HT1080 (cell line): ENCODE data around the gene SCAMP1. TPM values are rescaled to one million over a fixed set of nuclear protein-coding genes. Genes with fewer than 3 reads are reported as not detected.

Experiments
- DNase-seq: peaks from one replicate; pipeline ENCODE4 v3.0.0-alpha.2; 2015; ENCODE audit warnings: low read depth
- small RNA-seq: library from RNA; depleted of rRNA; stranded (forward); fragments of <200 nt; gene quantifications from one replicate; pipeline ENCODE3, GENCODE V24; 2014
- total RNA-seq: library from RNA; depleted of rRNA; stranded (reverse); fragments of >200 nt; shearing (Covaris generic); gene quantifications from 2 replicates; pipeline ENCODE4 v1.2.3, GENCODE V29; 2014; rRNA removed

SCAMP1 gene
- total RNA-seq, 1 experiment from 2014 or later = 29.6 TPM

DNA sequence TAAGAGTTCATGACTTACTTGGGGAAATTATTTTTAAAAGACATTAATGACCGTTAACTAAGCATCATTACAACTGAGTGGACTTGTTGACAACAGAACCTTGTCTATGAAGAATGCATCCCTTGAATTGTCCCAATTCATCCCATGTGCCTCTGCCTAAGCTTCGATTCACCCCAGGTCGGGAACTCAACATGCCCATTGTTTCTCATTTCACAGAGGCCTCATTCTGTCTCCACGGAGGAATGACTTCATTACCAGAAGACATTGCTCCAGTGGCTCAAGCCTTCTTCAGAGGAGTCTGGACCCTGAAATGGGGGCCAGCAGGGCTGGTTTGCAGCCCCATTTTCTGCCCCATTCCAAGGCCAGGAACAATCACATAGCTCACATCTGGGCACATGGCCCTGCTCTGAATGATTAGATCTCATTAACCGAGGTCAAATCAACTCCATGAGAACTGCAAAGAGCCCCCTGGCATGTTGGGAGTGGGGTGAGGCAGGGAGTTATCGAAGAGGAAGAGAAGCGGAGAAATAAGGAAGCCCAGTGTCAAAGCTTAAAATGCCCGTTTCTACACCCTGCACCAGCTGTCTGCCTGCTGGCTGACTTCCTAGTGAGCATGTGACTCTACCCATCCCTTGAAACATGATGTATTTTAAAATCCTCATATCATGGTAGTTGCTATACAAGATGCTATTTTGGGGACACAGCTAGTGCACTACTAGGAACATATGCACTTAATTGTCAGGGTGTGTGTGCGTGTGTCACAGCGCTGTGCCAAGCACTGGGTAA, 150.9 kb downstream of the SCAMP1 start:
- no peak for DNase-seq

DNA sequence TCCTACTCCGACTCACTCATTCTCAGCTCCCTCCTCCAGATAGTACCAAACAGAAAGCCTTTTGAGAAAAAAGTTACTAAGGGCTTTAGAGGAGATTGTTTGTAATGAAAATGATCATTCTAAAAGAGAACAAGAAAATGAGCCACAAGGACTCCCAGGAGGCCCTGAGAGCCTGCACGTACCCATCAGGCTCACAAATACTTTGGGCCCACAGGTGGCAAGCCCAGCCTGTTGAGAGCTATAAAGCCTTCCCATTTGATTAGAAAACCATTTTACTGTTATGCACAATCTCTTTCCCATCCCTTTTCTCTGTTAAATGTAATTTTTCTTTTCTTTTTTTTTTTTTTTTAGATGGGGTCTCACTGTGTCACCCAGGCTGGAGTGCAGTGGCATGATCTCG, 152.0 kb downstream of the SCAMP1 start:
- DNase-seq = no peak

DNA sequence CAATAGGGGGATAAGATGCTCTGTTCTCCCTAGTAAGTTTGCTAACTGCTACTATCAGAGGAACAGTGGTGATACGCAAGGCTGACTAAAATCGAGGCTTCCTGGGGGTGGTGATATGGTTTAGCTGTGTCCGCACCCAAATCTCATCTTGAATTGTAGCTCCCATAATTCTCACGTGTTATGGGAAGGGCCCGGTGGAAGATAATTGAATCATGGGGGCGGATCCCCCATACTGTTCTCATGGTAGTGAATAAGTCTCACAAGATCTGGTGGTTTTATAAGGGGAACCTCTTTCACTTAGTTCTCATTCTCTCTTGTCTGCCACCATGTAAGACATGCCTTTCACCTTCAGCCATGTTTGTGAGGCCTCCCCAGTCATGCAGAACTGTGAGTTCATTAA, 153.0 kb downstream of the SCAMP1 start:
- no peak for DNase-seq

DNA sequence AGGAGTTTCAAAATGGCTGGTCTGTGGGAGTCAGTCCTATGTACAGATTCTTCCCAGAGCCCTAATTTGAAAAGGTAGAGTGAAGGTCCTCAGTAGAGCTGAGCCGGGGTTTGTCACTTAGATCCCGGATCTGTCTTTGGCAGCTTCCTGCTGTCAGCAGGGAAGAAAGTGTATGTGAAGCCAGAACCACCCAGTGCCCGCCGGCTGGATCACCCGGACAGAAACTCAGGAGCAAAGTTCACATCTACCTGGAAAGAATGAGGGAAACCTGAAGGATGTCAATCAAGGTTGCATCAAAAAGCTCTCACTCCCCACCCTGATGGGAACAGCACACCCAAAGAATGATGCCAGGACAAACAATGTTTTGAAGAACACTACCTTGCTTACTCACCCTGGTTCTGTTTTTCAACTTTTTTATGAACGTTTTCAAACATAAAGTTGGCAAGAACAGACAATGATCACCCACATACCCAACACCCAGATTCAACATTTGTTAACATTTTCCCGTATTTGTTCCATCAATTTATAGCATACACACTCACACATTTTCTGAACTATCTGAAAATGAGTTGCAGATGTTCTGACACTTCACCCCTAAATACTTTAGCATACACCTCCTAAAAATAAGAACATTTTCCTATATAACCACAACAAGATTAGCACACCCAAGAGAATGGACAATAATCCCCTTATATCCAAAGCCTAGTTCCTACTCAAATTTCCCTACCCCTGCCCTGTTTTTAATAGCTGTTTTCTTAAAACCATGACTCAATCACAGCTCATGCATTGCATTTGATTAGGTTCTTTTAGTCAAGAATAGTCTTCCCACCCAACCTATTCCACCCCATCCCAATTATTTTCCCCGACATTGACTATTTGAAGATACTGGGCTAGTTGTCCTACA, 154.3 kb downstream of the SCAMP1 start:
- DNase-seq = peak; percentile 57

DNA sequence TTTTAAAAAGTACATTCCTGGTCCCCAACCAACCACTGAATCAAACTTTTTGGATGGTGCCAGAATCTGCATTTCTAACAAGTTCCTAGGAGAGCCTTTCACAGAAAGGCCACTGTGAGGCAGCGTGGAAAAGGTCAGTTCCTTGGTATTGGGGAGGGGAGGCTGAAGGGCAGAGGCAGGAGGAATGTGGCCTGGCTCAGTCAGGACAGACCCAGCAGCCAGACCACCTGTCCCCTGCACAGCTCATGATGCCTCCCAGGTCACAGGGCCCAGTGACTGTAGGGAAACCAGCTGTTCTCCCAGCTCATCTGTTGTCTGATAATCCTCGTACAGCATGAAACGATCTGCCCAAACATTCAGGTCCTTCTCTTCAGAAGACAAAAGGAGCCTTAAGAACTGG, 155.3 kb downstream of the SCAMP1 start:
- no peak for DNase-seq

DNA sequence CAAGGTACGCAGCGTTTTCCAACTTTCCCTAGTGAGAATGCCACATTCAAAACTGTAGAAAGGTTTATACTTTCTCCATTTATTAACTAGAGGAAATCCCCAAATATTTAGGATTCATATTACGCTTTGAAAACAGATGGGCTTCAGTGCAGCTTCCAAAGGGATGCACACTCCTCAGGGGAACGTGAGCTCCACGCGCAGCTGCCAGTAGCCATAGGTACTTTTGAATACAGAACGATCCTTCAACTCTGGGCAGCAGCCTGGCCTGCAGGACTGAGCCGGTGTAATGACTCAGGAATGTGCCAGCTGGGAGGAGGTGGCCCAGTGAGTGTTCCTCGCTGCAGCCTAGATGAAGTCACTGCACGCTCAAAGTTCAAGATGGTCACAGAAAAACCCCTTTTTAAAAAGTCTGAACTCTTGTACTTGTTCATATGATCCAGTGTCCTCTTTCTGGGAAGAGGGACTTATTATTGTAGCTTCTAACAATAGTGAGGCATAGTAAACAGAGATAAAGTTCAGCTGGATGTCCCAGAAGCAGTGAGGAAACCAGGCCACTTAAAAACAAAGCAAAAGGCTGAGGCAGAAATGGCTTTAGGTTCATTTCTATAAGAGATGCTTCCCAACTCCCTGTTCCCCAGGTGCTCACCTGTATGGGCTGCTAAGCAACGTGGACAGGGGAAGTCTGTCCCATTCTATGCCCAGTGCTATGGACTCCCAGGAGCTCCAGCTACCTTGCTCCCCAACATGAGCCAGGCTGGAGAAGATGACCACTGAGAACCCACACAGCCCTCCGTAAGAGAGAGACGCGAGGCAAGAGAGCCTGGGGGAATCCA, 158.2 kb downstream of the SCAMP1 start:
- DNase-seq = peak; percentile 83

DNA sequence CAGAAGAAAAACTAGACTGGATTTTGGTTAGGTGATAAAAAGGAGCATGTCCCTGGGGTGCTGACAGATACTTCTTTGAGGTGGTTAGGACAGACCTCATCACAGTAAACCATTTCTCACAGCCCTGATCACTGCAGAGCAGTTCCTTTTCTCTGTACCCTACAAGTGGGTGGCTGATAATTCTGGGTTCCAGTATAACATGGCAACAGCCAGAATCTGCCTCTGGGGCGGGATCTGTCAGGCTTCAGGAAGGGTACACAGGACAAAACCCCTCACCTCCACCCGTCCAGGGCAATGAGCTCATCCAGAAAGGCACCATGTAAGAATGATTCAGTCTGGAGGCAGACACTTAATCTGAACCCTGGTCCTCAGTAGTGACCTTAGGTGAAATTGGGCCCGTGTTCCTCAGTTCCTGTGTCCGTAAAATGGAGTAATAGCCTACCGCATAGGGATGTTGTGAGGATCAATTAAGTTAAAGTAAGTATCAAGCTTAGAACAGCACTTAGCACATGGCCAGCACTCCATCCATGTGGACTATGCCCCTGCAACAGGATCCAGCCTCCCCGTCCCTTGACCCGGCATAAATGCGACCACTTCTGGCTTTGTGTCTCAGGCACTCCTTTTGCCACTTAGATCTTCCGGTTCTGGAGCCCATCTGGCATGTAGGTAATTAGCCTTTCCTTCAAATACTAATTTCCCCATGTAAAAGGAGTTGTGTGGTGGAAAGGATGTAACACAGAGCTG, 159.0 kb downstream of the SCAMP1 start:
- no peak for DNase-seq

DNA sequence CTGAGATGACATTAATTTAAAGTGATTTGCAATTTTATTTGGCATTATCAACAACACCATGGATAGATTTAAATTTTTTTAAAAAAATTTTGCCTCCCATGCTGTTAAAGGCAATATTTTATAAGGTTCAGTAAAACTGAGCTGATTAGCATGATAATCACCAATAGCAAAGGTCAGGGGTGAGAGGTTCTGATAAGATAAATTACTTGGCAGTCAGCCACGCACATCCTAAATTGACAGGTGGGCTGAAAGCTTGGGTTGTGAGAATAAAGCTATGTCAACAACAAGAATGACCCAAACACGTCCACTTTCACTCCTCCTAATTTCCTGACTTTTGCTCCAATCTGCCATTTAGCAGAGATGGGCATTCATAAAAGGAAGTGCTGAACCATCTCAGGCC, 161.0 kb downstream of the SCAMP1 start:
- no peak for DNase-seq

DNA sequence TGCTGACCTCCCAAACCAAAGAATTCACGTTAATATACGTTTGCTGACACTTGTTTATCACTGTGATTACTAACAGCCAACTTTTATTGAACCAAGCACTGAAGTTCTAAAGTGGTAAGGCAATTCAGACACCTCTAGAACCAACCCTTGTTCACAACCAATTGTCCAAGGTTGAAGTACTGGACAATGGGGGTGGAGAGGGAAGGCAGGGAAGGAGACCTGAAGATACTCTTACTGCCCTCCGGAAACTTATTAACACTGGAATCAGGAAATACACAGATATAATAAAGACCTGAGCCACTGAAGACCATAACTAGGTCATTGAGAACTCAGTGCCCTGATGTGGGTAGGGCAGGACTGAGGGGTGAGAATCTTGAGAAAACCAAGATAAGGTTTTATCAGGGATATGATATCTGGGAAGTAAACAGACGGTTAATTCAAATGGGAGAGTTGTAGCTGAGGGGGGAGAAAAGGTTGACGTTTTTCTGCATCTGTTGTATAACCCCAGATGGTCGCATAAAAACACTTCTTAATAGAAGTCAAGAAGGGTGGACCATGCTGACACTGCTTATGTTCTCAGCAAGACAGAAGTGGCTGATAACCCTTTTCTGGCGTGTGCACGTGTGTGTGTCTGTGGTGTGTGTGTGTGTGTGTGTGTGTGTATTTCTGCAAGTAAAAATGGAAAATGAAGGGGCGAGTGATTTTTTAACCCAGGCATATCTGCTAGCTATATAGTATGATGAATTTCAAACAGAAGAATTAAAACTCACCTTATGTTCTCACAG, 162.3 kb downstream of the SCAMP1 start:
- DNase-seq = no peak

DNA sequence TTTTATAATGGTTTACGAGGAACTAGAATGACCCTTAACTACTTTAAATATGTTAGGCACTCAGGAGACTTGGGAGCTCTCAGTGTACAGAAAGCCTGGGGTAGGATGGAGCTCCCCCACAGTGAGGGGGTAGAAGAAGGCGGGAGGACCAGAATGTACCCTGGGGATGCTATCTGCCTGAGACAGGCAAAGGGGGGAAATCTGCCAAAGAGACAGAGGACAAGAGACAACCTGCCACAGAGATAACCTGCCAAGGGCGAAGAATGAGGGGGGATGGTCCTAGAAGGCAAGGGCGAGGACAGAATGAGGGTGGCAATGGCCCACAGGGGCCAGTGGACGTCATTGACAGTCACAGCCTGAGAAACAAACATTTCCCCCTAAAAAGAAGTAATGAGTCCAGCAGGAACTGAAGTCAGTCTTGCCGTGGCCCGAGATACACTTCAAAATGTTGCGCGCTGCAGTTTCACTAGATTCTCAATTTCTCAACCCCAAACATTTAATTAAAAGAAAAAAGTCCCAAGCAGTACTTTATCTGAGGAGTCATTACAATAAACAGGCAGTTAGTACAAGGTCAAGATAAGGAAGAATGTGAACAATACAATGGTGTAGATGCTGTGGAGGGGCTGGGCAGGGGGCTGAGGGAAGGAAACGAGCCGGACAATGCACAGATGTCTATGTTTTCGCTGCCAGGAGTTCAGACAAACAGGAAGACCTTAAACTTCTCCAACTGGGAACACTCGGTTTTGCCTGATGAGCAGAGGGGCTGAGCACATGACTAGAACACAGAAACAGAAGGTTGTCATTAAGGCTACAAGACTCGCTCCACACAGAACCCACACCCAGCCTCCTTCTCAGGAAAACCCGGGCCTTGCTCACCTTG, 163.1 kb downstream of the SCAMP1 start:
- DNase-seq = no peak

DNA sequence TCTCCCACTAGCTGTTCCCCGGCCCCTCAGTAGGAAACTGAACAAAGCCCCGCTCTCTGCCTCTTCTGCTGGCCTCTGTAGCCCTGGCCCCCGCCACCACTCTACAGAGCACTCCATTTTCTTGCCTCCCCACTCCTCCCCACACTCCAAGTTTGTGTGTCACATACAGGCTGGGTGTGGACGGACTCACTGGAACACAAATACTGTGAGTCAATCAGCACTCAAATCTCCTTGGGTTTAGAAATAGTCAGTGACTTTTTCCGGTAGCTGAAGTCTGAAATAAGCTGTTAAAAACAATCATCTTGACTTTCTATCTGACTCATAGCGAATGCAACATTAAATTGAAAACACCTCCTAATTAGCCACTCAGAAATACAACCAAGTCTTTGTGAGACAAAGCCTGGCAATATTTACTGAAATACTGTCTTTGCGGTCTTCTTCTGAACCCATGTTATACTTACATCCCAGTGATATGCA, 165.7 kb downstream of the SCAMP1 start:
- peak; percentile 83 for DNase-seq

DNA sequence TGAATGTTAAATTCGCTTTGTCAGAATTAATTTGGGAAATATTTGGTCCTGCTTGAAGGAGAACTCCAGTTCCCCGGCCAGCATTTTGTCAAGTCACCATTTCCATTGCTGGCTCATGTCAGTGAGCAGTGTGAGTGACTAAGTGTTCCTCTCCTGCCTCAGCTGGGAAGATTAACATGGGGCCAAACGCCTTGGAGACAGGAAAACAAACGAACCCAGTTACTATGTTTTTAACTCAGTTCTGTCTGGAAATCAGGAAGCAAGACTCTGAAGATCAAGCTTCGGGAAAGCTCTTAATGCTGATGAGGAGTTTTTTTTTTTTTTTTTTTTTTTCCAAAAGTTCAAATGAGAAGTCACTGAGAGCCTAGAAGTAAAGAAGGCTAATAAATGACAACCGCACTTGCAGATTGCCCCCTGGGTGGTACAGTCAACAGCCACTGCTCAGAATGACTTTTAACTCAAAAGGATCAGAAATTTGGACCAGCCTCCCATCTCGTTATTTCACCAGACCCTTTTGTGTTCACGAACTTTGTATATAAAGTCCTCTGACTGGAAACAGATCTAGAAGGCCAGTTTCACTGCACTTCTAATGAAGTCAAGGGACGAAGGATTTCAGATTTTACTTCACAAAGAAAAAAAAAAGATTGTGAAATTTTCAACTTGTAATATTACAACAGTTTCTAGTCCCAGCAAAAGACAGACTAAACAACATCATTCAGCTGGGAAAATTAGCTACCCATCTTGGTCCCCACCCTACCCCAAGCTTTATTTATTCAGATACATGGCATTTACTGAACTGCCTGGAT, 166.8 kb downstream of the SCAMP1 start:
- peak; percentile 92 for DNase-seq

DNA sequence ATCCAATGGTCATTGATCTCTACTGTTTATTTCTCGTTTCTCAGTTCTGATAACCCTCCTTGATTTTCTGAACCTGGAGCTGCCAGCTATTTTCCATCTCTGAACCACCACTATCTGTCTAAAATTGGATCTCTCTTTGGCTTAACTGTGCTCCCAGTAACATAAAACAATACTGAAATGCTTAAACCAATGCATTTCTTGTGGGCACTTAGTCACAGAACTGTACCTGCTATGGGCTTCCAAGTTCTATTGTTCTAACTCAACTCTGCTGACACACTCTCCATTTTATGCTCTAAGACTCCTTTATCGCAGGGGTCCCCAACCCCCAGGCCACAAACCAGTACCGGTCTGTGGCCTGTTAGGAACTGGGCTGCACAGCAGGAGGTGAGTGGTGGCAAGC, 167.5 kb downstream of the SCAMP1 start:
- no peak for DNase-seq

Small RNA genes lying within 50 kb of the gene (small RNA-seq; reads per million reads assigned to genes)
- not detected for gene RF00019
- not detected for gene RNU6-183P

Other genes starting within 250 kb of the SCAMP1 start
- 28.4 and 30.3 TPM in 2 replicates for gene AP3B1, start 65.9 kb upstream of the SCAMP1 start, total RNA-seq